GM18867 (cell line): ENCODE measurements around the gene SLC6A8.

ENCODE experiments used
- ATAC-seq: cut with Tn5 transposase; IDR thresholded peaks from one replicate; pipeline ENCODE4 v1.9.1; 2021; ENCODE audit warnings: mild to moderate bottlenecking, moderate library complexity; ENCODE audit not compliant: unreplicated experiment

The SLC6A8 gene

GRCh38 chrX:153687121-153688039 lies at the start of gene SLC6A8:
SLC6A8 (plus strand) TSS chrX:153687926; CDS start chrX:153688575, 649 bp downstream.
- no peak for ATAC-seq

- ATAC-seq: no peak
Observed at GRCh38 chrX:153638041-153638371, 49.7 kb upstream of the SLC6A8 start.

DNA sequence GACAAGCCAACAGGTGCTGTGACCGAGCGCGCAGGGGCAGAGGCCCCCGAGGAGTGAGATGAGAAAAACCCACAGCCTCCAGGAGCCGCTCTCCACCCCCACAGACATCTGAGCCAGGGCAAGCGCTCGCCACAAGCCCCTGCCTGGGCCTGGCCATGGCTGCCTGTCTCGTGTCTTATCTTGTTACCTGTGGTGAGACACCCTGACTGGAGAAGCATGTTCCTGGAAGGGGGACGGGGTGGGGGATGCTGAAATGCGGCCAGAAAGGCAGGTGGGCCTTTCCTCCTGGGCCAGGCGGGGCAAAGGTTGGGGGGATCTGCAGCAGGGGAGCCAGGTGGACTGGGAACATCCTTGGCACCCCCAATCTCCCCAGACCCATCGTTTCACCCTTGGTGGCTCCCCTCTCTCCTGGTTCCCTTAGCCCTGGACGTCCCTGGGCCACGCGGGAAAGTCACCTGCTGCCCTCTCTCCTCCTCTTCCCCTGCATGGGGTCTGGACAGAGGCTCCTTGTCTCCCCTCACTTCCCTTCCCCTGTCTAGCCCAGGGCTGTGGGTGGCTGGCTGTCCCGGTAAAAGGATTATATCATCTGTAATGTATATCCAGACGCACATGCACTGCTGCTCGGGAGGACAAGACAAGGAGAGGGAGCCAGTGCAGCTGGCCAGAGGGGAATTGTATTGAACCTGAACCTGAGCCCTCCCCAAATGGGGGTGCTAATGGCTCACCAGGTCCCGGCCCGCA lies 49.1 kb upstream of the SLC6A8 start:
- ATAC-seq: no peak

GRCh38 chrX:153639177-153640044 lies 48.3 kb upstream of the SLC6A8 start:
- ATAC-seq: no peak

GRCh38 chrX:153640045-153640686 lies 47.6 kb upstream of the SLC6A8 start:
- ATAC-seq: no peak

GRCh38 chrX:153640736-153641575 lies 46.8 kb upstream of the SLC6A8 start:
- ATAC-seq: no peak

GRCh38 chrX:153641627-153642026 lies 46.1 kb upstream of the SLC6A8 start:
- no peak for ATAC-seq

GRCh38 chrX:153642051-153642654 lies 45.6 kb upstream of the SLC6A8 start:
- ATAC-seq: no peak

DNA sequence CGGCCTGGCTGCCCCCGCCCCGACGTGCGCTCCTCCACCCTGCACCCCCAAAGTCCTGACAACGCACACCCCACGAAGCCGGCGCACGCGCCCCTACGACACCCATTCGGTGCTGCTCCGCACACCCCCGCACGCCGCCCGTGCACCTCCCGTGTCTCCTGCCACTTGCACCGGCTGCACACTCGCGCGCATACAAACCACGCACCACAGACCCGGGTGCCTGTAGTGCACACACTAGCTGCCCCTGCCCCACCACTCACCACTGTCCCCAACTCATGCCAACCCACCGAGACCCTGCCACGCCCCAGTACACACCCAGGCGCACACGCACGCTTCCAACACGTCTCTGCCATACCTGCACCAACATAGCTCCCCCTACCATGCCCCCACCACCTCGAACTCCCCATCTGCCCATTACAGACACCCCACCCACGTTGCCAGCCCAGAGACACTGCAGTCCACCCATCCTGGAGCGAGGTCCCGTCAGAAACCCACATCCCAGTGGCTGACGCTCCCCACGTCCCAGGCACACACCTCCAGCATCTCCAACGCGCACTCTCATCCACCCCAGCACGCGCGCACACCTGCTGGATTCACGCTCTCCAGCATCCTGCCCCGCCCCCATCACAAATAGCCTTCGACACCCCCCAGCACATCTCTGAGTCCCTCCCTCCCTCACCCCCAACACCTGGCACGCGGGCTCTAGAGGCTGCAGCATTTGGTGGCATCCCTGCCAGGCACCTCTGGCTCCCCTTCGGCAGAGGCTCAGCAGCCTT lies 44.9 kb upstream of the SLC6A8 start:
- no peak for ATAC-seq

- no peak for ATAC-seq
Observed at GRCh38 chrX:153643431-153644351, 44.0 kb upstream of the SLC6A8 start.

DNA sequence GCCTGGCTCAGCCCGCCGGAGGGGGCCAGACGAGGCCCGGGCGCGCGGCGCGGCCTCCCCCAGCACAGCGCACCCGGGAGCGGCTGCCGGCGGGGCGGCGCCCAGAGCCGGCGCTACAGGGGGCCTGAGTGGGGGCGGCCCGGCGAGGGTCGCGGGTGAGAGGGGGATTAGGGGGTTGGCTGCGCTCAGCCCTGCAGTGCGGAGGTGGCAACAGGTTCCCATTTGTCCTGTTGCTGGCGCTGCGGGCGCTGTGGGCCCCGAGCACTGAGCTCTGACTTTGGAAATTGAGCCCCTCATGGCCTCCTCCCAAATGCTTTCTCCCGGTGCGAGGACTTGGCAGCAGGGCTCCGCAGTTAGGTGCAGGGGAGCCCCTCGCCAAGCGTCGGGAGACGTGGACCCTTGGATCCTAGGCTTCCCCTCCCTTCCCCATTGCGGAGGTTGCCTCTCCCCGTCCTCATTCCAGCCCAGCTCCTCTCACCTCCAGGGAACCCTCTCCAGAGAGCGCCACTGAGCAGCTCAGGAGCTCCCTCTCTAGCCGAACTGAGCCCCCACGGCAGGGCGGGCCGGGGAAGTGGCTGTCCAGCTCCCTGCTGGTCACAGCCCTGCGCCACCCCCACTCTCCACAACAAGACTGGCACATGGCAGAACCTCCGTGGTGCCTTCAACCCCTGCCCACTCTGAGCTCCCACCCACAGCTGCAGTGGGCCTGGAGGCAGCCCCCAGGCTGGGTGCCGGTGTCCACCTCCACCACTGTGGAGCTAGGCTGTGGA lies 43.2 kb upstream of the SLC6A8 start:
- no peak for ATAC-seq

DNA sequence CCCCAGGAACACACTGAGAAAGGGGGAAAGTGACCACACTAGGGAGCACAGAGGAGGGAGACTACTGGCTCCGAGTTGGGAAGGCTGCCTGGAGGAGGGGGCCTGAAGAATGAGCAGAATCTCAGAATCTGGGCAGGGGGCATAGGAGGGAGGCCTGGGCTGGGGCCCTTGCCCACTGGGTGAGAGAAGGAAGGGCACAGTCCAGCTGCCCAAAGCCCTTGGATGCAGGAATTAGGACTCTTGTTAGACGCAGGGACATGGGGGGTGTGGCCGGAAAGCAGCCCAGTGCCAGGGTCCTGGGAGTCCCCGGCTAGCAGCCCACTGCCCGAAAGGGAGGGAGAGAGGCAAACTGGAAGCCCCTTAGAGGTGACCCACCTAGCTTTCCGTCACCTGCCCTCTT lies 42.6 kb upstream of the SLC6A8 start:
- ATAC-seq: no peak

GRCh38 chrX:153645921-153646488 lies 41.7 kb upstream of the SLC6A8 start:
- ATAC-seq: no peak

DNA sequence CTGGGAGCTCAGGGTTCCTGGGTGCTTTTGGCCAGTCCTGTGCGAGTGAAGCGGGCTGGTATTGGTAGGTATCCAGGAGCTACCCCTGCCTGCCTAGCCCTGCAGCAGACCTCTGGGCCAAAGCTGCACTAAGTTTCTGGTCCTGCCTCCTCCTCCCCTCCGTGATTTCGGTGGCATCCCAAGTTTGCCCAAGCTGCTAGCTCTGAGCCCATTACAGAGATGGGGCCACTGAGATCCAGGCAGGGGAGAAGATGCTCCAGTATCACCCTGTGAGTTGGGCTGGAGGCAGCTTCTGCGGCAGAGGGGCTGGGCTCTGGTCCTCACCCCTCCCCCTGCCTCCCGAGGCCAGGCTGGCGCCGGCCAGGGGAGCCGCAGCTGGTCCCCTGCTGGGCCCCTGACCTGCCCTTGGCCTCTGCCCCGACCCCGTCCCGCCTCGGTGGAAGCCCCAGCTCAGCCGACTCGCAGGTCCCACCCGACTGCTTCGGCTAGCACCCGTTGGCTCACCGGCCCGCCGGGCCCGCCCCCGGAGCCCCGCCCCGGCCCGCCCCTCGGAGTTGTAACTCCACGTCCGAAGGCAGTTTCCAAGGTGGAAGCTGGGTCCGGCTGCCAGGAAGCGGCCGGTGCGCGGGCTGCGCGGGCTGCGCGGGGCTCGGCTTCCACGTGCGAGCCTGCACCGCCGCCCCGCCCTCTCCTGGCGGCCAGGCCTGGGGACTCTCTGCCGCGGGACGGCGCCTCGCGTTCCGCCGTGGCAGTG lies 40.9 kb upstream of the SLC6A8 start, which contains the start of gene DUSP9:
DUSP9 (plus strand) TSS at position 584 of the 754 bp plus-strand sequence. CDS start 751 bp downstream, outside the sequence.
- ATAC-seq: no peak
